ENCODE measurements around the gene ABCC9.
"Not testable (repeated sequence)": the region's sequence is repeated elsewhere in the genome, so short reads cannot be mapped to it uniquely, and the experiment has no call there.

The ABCC9 gene

GRCh38 chr12:21815306-21816062 lies 125.7 kb downstream of the ABCC9 start:
- DNase-seq (ENCODE audit: low read depth in 3 of 3) = no peak

GRCh38 chr12:21814814-21815213 lies 126.4 kb downstream of the ABCC9 start:
- no peak for DNase-seq (ENCODE audit: low read depth in 3 of 3)

GRCh38 chr12:21814327-21814726 lies 126.9 kb downstream of the ABCC9 start:
- DNase-seq (ENCODE audit: low read depth in 3 of 3) = no peak

- no peak for DNase-seq (ENCODE audit: low read depth in 3 of 3)
Measured at GRCh38 chr12:21813751-21814150, 127.5 kb downstream of the ABCC9 start.

GRCh38 chr12:21813125-21813524 lies 128.1 kb downstream of the ABCC9 start:
- no peak for DNase-seq (ENCODE audit: low read depth in 3 of 3)

GRCh38 chr12:21812340-21812739 lies 128.9 kb downstream of the ABCC9 start:
- DNase-seq (ENCODE audit: low read depth in 3 of 3) = not testable (repeated sequence)

- no peak for DNase-seq (ENCODE audit: low read depth in 3 of 3)
Measured at GRCh38 chr12:21809100-21809499, 132.1 kb downstream of the ABCC9 start.

GRCh38 chr12:21806255-21806654 lies 135.0 kb downstream of the ABCC9 start:
- DNase-seq (ENCODE audit: low read depth in 3 of 3) = no peak

GRCh38 chr12:21801522-21802288 lies 139.5 kb downstream of the ABCC9 start:
- DNase-seq (ENCODE audit: low read depth in 3 of 3) = no peak

- DNase-seq (ENCODE audit: low read depth in 3 of 3) = no peak
Measured at GRCh38 chr12:21800011-21800410, 141.2 kb downstream of the ABCC9 start.

GRCh38 chr12:21797539-21797938 lies 143.7 kb downstream of the ABCC9 start:
- no peak for DNase-seq (ENCODE audit: low read depth in 3 of 3)

GRCh38 chr12:21795648-21796328 lies 145.4 kb downstream of the ABCC9 start:
- DNase-seq (ENCODE audit: low read depth in 3 of 3) = no peak

GRCh38 chr12:21794807-21795595 lies 146.2 kb downstream of the ABCC9 start:
- DNase-seq (ENCODE audit: low read depth in 3 of 3) = not testable (repeated sequence)

GRCh38 chr12:21789687-21790086 lies 151.5 kb downstream of the ABCC9 start:
- not testable (repeated sequence) for DNase-seq (ENCODE audit: low read depth in 3 of 3)

GRCh38 chr12:21788089-21788983 lies 152.9 kb downstream of the ABCC9 start:
- no peak for DNase-seq (ENCODE audit: low read depth in 3 of 3)

- no peak for DNase-seq (ENCODE audit: low read depth in 3 of 3)
Measured at GRCh38 chr12:21786041-21786531, 155.1 kb downstream of the ABCC9 start.

GRCh38 chr12:21782723-21783122 lies 158.5 kb downstream of the ABCC9 start:
- DNase-seq (ENCODE audit: low read depth in 3 of 3) = not testable (repeated sequence)

GRCh38 chr12:21780786-21781185 lies 160.4 kb downstream of the ABCC9 start:
- no peak for DNase-seq (ENCODE audit: low read depth in 3 of 3)

GRCh38 chr12:21776175-21776574 lies 165.1 kb downstream of the ABCC9 start:
- no peak for DNase-seq (ENCODE audit: low read depth in 3 of 3)

- DNase-seq (ENCODE audit: low read depth in 3 of 3) = no peak
Measured at GRCh38 chr12:21775133-21775820, 165.9 kb downstream of the ABCC9 start.

Measured in stimulated activated CD4-positive, alpha-beta T cell treated with anti-CD3 and anti-CD28 coated beads, TNF-alpha, amount 100 ng/mL, for 48 hours (primary cell).